GM21360 (cell line): ENCODE measurements around the gene C20orf144.
"Not testable (repeated sequence)": the region's sequence is repeated elsewhere in the genome, so short reads cannot be mapped to it uniquely, and the experiment has no call there.

Source experiments
- ATAC-seq: cut with Tn5 transposase; IDR thresholded peaks from one replicate; pipeline ENCODE4 v1.9.1; 2021; ENCODE audit warnings: mild to moderate bottlenecking, moderate library complexity; ENCODE audit not compliant: unreplicated experiment

Gene C20orf144

DNA sequence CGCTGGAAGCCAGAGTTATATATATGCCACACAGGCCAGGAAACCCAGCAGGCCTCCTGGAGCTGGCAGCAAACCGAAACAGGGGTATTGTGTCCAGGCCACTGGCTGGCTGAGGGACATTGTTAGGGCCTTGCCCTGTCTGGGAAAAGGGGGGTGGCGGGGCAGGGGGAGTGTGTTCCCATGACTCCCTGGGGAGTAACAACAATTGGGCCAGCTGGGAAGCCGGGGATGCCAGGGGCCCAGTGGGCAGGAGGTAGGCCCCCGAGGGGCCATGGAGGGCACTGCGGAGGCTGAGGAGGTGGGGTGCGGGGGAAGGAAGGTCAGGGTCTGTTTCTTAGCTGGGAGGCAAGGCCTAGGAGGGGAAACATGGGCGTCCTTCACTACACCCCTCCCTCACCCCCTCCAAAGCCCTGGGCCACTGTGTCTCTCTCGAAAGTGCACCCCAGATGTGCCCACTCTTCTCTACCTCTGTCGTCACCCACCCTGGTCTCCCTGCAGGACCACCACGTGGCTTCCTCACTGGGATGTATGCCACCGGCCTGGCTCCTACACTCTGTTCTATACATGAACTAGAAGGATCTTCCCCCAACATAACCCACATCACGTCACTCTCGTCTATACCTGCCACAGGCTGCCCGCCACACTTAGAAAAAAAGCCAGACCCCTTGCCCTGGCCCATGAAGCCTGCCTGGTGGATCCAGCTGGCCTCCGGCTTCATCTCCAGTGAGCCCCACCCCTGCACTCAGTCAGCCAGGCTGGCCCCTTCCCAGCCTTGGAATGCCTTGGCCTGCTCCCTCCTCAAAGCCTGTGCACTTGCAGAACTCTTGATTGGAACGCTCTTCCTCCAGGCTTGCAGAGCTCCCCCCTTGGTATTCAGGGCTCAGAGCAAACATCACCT, 31.9 kb downstream of the C20orf144 start:
- ATAC-seq, result no peak

- ATAC-seq, result no peak
Observed at GRCh38 chr20:33694639-33695012, 32.5 kb downstream of the C20orf144 start.

DNA sequence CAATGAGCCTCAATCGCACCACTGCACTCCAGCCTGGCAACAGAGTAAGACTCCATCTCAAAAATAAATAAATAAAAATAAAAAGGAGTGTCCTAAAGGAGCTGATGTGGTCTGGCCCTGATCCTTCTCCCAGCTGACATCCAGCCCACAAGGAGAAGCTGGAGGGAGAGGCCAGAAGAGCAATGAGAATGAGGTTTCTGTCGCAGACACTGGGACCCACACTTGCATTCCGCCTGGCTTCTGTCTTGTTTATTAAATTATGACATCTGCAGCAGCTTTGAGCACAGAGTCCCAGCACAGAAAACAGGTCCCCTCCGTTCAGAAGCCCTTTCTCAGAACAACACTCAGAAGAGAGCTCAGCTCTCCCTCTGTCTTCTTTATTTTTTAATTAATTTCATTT, 34.3 kb downstream of the C20orf144 start:
- no peak for ATAC-seq

DNA sequence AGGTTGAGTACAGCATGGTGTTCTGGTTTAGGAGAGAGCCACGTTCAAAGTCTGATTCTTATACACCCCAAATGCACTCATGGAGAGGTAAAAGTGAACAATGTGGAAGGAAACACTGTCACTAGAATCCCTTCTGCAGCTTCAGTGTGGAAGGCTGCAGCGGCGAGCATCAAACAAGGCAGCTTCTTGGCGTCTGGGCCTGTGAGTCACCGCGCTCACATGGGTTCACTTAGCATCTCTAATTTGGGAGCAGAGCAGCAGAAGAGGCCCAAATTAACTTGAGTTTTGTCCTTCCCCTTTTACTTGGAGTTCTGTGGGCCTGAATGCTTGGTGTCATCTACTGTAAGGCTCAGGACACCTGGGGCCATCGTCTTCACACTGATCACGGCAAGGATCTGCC, 35.0 kb downstream of the C20orf144 start:
- ATAC-seq, result no peak

- not testable (repeated sequence) for ATAC-seq
Observed at GRCh38 chr20:33698966-33699365, 36.8 kb downstream of the C20orf144 start.

DNA sequence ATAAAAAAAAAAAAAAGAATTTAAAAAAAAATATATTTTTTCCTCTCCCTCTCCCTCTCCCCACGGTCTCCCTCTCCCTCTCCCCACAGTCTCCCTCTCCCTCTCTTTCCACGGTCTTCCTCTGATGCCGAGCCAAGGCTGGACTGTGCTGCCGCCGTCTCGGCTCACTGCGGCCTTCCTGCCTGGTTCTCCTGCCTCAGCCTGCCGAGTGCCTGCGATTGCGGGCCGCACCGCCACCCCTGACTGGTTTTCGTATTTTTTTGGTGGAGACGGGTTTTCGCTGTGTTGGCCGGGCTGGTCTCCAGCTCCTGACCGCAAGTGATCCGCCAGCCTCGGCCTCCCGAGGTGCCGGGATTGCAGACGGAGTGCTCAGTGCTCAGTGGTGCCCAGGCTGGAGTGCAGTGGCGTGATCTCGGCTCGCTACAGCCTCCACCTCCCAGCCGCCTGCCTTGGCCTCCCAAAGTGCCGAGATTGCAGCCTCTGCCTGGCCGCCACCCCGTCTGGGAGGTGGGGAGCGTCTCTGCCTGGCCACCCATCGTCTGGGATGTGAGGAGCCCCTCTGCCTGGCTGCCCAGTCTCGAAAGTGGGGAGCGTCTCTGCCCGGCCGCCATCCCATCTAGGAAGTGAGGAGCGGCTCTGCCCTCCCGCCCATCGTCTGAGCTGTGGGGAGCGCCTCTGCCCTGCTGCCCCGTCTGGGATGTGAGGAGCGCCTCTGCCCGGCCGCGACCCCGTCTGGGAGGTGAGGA, 38.7 kb downstream of the C20orf144 start:
- ATAC-seq, result not testable (repeated sequence)

DNA sequence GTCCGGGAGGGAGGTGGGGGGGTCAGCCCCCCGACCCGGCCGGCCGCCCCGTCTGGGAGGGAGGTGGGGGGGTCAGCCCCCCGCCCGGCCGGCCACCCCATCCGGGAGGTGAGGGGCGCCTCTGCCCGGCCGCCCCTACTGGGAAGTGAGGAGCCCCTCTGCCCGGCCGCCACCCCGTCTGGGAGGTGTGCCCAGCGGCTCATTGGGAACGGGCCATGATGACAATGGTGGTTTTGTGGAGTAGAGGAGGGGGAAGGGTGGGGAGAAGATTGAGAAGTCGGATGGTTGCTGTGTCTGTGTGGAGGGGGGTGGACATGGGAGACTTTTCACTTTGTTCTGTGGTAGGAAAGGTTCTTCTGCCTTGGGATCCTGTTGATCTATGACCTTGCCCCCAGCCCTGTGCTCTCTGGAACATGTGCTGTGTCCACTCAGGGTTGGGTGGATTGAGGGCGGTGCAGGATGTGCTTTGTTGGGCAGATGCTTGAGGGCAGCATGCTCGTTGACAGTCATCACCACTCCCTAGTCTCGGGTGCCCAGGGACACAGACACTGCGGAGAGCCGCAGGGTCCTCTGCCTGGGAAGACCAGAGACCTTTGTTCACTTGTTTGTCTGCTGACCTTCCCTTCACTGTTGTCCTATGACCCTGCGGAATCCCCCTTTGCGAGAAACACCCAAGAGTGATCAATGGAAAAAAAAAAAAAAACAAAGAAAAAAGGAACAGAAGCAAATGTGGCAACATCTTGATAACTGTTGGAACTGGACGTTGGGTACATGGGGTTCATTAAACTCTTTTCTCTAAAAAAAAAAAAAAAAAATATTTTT, 39.7 kb downstream of the C20orf144 start:
- ATAC-seq, result no peak

- ATAC-seq, result no peak
Observed at GRCh38 chr20:33702861-33703260, 40.7 kb downstream of the C20orf144 start.

DNA sequence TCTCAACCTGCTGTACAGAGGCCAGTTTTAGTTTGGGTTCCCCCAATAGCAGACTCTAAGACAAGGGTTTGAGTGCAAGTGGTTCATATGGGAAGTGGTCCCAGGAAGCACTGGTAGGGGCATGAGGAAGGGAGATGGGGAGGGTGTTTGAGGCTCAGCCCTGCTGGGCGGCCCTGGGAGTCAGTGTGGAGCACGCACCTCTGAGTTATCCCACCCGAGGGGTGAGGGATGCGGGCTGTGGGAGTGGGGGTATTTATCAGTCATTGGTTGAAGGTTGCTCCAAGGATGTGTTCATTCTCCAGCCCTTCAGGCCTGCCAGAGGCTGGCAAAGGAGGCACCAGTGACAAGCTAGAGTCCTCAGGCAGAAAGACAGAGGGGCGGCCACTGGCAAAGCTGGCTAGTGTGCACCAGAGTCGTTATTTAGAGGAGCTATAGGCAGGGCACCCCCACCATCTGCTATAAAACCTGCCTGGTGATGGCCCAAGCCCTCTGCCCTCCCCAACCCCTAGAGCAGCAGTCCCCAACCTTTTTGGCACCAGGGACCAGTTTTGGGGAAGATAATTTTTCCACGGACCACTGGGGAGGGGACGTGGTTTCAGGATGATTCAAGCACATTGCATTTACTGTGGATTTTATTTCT, 41.5 kb downstream of the C20orf144 start:
- ATAC-seq, result no peak

- ATAC-seq, result no peak
Observed at GRCh38 chr20:33704197-33704924, 42.2 kb downstream of the C20orf144 start.

DNA sequence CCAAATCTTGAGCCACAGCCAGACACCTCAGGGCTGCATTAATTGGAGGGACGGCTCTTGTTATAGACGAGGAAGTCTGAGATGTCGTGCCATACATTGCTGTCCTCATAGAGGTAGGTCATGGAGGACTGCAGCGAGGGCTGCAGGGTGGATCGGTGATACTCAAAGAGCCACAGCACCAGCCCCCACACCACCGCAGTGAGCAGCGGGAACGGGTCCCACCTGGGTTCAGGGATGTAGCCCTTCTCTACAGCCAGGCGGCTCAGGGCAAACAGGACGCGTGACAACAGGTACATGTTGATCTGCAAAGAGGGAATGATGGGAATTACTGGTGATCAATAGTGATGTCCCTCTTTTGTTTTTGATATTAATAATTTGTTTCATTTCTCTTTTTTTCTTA, 45.5 kb downstream of the C20orf144 start:
- ATAC-seq, result no peak

DNA sequence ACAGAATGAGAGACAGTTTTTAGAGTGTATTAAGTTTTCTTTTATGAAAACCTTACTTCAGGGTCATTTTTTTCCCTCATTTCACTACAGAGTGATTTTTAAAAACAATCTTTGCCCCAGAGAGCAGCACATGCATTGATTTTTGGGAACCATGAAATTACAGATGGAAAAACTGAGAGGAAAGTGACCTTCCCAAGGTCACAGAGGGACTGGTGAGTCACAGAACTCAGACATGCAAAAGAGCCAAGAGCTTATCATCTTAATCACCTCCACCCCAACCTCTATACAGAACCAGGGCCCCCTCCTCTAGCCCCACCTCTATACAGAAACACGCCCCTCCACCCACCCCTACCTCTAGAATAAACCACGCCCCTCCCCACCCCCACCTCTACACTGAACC, 47.3 kb downstream of the C20orf144 start:
- ATAC-seq, result no peak

DNA sequence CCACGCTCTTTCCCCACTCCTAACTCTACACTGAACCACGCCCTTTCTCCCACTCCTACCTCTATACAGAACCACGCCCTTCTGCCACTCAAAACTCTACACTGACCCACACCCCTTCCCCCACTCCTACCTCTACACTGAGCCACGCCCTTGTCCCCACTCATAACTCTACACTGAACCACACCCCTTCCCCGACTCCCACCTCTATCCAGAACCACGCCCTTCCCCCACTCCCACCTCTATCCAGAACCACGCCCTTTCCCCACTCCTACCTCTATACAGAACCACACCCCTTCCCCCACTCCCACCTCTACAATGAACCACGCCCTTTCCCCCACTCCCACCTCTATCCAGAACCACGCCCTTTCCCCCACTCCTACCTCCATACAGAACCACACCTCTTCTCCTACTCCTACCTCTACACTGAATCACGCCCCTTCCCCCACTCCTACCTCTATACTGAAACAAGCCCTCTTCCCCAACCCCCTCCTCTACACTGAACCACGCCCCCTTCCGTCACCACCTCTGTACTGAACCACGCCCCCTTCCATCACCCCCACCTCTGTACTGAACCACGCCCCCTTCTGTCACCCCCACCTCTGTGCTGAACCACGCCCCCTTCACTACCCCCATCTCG, 47.9 kb downstream of the C20orf144 start:
- ATAC-seq, result no peak

GRCh38 chr20:33710681-33711445, 48.7 kb downstream of the C20orf144 start:
- no peak for ATAC-seq

DNA sequence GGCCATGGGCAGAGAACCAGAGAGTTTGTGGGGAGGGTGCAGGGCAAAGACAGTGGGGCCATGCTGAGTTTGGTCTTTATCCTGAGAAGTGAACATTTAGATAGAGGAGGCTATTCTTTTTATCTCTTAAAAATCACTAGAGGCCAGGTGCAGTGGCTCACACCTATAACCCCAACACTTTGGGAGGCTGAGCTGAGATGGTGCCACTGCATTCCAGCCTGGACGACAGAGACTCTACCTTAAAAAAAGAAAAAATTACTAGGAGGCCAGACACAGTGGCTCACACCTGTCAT, 49.3 kb downstream of the C20orf144 start:
- ATAC-seq, result no peak
